Testis (tissue), 5 donors: ENCODE measurements around the gene GALNT18. TPM values are rescaled to one million over a fixed set of nuclear protein-coding genes. Genes with fewer than 3 reads are reported as not detected.

Experiments used
- DNase-seq: peaks from one replicate; pipeline ENCODE4 v3.0.0-alpha.2; 2019
- H3K27ac ChIP-seq, 2 donors: fragments of 200-600 bp; sonication (generic); one replicate each; pipeline ENCODE4 v1.5.1; 2019
- H3K27me3 ChIP-seq: fragments of 200-600 bp; sonication (generic); one replicate; pipeline ENCODE4 v1.5.1; 2019
- H3K36me3 ChIP-seq: fragments of 200-600 bp; sonication (generic); one replicate; pipeline ENCODE4 v1.5.1; 2017; ENCODE audit warnings: low read depth; ENCODE audit errors: missing control alignments
- H3K4me1 ChIP-seq: fragments of 200-600 bp; sonication (generic); one replicate; pipeline ENCODE4 v1.5.1; 2019
- H3K4me3 ChIP-seq, 2 donors: fragments of 200-600 bp; sonication (generic); one replicate each; pipeline ENCODE4 v1.5.1; 2017 to 2019
- H3K9me3 ChIP-seq: fragments of 200-600 bp; sonication (generic); one replicate; pipeline ENCODE4 v1.5.1; 2017
- POLR2A ChIP-seq: fragments of 450-650 bp; IDR thresholded peaks from one replicate; pipeline ENCODE4 v1.6.1; 2017; ENCODE audit warnings: antibody characterized with exemption, mild to moderate bottlenecking, moderate library complexity
- WGBS, 2 donors: methylation state at CpG; one replicate each; pipeline ENCODE4 v1.1.5; 2018; 5-methylcytosine and 5-hydroxymethylcytosine counted together
- intact Hi-C: fragments of 100-400 bp; cut with DNase I; formaldehyde crosslinking; loops from one replicate; pipeline ENCODE4 v1.15.1; 2023; ENCODE audit warnings: low total_unique reads
- long read RNA-seq, 2 donors: transcript quantifications; one replicate each; lab custom pipeline, GENCODE V29; 2026
- polyA plus RNA-seq: library from polyadenylated mRNA; stranded (reverse); fragments of 350-450 nt; fragmentation: Illumina TruSeq; extraction: RNeasy Lipid Tissue Mini Kit (QIAGEN cat#74804); gene quantifications from one replicate; pipeline ENCODE4 v1.2.3, GENCODE V29; 2014; ENCODE audit warnings: low read depth, low replicate concordance; ENCODE audit not compliant: insufficient read depth
- total RNA-seq, 2 donors: library from RNA; depleted of rRNA; stranded (reverse); fragments of >200 nt; gene quantifications; one replicate each; pipeline ENCODE4 v1.2.3, GENCODE V29; 2016
- TF ChIP-seq, protein P1 (sequence below), 3 experiments: fragments of 450-650 bp in 2 of 3; fragments of 200-600 bp in 1 of 3; sonication (generic) in 1 of 3; IDR thresholded peaks; one replicate each; pipeline ENCODE4 v1.5.1; 2016 to 2019; ENCODE audit warnings: antibody characterized with exemption in 3 of 3, mild to moderate bottlenecking in 2 of 3, moderate library complexity in 1 of 3

GALNT18 gene
- total RNA-seq (100 to 1,000 TPM in 1 of 2 donors, 10 to 100 TPM in 1; 73.9 to 106 TPM), polyA plus RNA-seq (39.2 TPM)
- long read RNA-seq, donor 1, transcript GALNT18-201 (11 exons, 2,504 nt): major isoform, 16 of 16 reads
- long read RNA-seq, donor 1, partial matches to known transcripts: 0 of 16 reads
- long read RNA-seq, donor 1, other reads (novel, unspliced or antisense): 0 of 16 reads
- long read RNA-seq, donor 2, transcript GALNT18-201 (11 exons, 2,504 nt): major isoform, 6 of 6 reads
- long read RNA-seq, donor 2, partial matches to known transcripts: 0 of 6 reads
- long read RNA-seq, donor 2, other reads (novel, unspliced or antisense): 0 of 6 reads

DNA sequence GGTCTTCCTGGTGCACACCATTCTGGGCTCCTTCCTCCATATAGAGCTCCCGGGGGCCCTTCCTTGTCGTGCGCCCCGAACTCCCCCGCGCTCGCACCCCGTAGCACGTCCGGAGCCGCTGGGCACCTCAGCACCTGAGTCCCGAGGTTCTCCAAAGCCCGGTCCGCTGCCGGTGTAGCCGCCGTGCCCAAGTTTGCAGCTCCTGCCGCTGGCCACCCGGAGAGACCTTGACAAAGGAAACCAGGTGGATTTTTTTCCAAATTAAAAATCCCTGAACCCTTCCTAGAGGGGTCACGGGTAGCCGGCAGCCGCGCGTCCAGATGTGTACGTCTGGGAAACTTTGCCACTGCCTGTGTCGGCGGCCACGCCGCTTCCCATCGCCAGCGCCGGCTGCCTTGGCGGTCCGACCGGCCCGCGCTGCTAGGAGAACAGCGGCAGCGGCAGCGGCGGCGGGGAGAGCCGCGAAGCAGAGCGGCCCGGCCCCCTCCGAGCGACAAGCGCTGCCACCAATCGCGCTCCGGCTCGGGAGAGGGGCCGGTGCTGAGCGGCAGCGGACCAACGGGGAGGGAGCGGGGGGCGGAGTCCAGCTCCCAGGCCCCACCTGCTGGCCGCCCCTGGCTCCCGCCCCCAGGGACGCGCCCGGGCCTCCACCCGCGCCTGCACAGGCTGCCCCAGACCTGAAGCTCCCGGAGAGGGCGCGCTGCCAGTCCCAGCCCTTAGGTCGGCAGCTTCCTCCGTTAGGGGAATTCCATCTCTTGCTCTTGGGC lies at the start of gene GALNT18:
GALNT18 (minus strand) TSS at position 433 of the 767 bp plus-strand sequence.
- peak; percentile 93 for DNase-seq
- no peaks in the 10 kb centered on the region for H3K36me3 ChIP-seq
- H3K27me3 ChIP-seq: no peaks in the 10 kb centered on the region
- H3K9me3 ChIP-seq: no peaks in the 10 kb centered on the region
- peak within 1 kb of the TSS; percentile 52 to 65 for H3K27ac ChIP-seq
- intact Hi-C loops: no loop called here
- peaks cover 3% of the 10 kb centered on the region for H3K4me1 ChIP-seq
- 0 to 1% methylated on average over 8 to 52 of the region's 71 CpGs for WGBS, 2 donors
- H3K4me3 ChIP-seq: peak within 1 kb of the TSS; percentile 62 to 76
- TF ChIP-seq, protein P1, sequence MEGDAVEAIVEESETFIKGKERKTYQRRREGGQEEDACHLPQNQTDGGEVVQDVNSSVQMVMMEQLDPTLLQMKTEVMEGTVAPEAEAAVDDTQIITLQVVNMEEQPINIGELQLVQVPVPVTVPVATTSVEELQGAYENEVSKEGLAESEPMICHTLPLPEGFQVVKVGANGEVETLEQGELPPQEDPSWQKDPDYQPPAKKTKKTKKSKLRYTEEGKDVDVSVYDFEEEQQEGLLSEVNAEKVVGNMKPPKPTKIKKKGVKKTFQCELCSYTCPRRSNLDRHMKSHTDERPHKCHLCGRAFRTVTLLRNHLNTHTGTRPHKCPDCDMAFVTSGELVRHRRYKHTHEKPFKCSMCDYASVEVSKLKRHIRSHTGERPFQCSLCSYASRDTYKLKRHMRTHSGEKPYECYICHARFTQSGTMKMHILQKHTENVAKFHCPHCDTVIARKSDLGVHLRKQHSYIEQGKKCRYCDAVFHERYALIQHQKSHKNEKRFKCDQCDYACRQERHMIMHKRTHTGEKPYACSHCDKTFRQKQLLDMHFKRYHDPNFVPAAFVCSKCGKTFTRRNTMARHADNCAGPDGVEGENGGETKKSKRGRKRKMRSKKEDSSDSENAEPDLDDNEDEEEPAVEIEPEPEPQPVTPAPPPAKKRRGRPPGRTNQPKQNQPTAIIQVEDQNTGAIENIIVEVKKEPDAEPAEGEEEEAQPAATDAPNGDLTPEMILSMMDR (IDR thresholded peaks at IDR 0.05): peak; percentile 42 to 64 (median 48)
- no peak for TF ChIP-seq POLR2A

DNA sequence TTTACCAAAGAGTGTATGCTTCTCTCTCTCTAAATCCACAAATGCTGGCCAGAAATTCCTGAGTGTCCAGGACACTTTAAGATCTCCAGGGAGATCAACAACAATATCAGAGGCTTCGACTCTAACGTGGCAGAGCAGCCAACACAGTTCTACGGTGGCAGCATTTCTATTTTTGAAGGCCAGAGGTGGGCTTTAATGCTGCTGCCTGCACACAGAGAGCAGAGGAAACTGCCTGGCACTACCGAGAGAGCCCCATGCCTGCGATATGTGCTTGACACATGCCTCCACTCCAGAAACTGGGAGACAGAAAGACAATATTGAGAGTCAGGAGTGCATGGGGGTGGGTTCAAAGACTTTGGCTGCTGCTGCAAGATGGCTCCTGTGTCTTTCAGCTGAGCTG lies 48.8 kb upstream of the GALNT18 start:
- TF ChIP-seq, protein P1 (IDR thresholded peaks at IDR 0.05): no peak
- TF ChIP-seq POLR2A: no peak
- 68 to 79% methylated on average over 5 of the region's 5 CpGs for WGBS, 2 donors
- no peaks in the 10 kb centered on the region for H3K27me3 ChIP-seq
- DNase-seq: no peak
- H3K4me1 ChIP-seq: no peaks in the 10 kb centered on the region
- no peaks in the 10 kb centered on the region for H3K9me3 ChIP-seq
- H3K4me3 ChIP-seq: no peak overlapping the region
- H3K27ac ChIP-seq: no peak overlapping the region
- no peaks in the 10 kb centered on the region for H3K36me3 ChIP-seq
- intact Hi-C loops: no loop called here

DNA sequence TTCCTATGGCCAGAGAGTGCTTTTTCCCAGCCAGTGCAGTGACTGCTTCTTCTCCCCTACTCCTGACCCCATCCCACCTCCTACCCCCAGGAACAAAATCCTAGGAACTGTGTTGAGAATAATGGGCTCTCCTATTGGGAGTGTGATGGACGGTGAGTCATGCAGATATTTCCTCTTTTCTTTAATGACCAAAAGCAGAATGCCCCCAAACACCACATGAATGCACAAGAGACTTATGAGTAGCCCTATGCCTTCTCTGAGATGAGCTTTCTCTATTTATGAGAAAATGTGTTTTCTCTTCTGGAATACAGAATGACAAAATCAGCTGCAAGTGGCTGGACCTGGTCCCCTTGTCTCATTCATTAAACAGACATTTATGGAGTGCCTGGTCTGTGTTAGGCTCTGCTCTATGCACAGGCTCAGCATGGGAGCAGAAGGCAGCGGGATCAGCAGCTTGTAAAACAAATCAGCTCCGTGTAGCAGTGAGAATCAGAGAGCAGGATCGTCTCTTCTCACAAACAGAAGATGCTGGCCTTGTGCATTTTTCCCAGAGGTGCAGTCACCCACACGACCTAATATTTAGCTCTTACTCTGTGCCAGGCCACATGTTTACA lies 47.5 kb upstream of the GALNT18 start:
- intact Hi-C loops: no loop called here
- no peak for DNase-seq
- TF ChIP-seq, protein P1 (IDR thresholded peaks at IDR 0.05): no peak
- no peak for TF ChIP-seq POLR2A
- Histone ChIP-seq H3K4me3 (no peak overlapping the region), H3K9me3 (no peaks in the 10 kb centered on the region), H3K36me3 (no peaks in the 10 kb centered on the region), H3K27ac (no peak overlapping the region), H3K27me3 (no peaks in the 10 kb centered on the region), H3K4me1 (no peaks in the 10 kb centered on the region)
- WGBS, 2 donors: 57 to 60% methylated on average over 5 of the region's 5 CpGs

DNA sequence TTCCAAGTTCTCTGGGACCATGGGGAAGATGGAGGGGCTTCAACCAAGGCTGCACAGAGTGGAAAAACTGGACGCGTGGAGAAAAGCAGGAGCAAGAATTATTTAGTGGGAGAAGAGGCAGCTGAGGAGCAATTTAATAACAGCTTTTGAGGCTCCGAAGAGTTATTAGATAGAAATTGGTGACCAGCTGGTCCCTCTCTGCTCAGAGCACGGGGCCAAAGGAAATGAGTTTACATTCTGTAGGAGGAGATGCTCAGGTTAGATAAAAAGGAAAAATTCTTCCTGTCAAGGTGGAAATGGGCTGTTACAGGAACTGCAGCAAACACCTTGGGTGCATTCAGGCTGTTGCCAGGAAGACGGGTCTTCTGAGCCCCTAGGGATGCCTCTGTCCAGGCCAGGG lies 47.0 kb upstream of the GALNT18 start:
- Histone ChIP-seq H3K4me3 (no peak overlapping the region), H3K4me1 (no peaks in the 10 kb centered on the region), H3K9me3 (no peaks in the 10 kb centered on the region), H3K27ac (no peak overlapping the region), H3K36me3 (no peaks in the 10 kb centered on the region), H3K27me3 (no peaks in the 10 kb centered on the region)
- DNase-seq: no peak
- WGBS, 2 donors: 76 to 85% methylated on average over 5 of the region's 5 CpGs
- intact Hi-C loops: no loop called here
- no peak for TF ChIP-seq POLR2A
- TF ChIP-seq, protein P1 (IDR thresholded peaks at IDR 0.05): no peak
